HG03469 (cell line): ENCODE results near the gene PMFBP1.
"Not testable (repeated sequence)": the region's sequence is repeated elsewhere in the genome, so short reads cannot be mapped to it uniquely, and the experiment has no call there.

Experiments
- ATAC-seq: cut with Tn5 transposase; IDR thresholded peaks from one replicate; pipeline ENCODE4 v1.9.1; 2021; ENCODE audit warnings: mild to moderate bottlenecking, moderate library complexity, moderate number of reproducible peaks; ENCODE audit not compliant: unreplicated experiment

PMFBP1 gene

DNA sequence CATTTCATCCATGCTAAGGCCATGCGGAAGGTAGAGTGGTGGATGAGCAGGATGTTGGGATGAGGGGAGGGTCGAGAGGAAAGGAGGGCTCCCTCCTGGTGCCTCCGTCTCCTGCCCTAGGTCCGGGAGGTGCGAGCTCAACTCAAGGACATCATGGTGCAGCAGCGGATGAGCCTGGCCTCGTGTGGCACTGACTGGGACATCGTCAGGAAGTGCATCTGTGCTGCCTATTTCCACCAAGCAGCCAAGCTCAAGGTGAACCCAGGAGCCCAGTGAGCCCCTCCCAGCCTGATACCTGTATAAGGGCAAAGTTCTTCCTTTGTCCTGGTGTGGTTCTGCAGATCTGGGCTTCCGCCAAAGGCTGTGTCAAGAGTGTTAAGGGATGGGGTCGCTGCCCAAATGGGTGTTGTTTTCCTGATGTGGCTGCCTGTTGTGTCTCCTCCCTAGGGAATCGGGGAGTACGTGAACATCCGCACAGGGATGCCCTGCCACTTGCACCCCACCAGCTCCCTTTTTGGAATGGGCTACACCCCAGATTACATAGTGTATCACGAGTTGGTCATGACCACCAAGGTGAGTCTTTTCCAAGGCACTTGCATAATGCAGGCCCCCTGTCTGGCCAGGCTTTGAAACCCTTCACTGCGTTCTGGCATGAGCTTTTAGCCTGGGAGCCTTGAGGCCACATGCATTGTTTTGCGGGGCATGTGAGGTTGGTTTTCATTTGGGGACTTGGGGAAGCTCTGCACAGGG, 63.4 kb downstream of the PMFBP1 start:
- ATAC-seq, result no peak

DNA sequence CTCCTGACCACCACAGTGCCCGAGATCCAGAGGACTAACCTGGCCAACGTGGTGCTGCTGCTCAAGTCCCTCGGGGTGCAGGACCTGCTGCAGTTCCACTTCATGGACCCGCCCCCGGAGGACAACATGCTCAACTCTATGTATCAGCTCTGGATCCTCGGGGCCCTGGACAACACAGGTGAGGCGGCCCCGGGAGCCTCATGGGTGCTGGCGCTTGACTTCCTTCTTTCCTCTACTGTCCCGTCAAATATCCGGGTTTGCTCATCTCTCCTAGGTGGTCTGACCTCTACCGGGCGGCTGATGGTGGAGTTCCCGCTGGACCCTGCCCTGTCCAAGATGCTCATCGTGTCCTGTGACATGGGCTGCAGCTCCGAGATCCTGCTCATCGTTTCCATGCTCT, 64.6 kb downstream of the PMFBP1 start:
- ATAC-seq, result no peak

DNA sequence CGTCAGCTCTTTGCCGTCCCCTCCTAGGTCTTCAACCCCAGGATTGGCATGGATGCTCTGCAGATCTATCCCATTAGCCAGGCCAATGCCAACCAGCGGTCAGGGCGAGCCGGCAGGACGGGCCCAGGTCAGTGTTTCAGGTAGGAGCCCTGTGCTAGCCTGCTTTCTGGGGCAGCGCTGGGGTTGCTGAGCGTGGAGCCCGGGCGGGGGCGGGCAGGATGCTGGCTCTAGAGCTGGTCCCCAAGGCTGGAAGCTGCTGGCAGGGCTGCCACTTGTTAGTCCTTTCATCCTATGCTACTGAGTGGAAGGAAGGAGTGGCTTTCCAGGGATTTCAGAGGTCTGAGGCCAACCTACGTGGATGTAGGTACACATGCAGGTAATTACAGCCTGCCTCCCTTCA, 66.0 kb downstream of the PMFBP1 start:
- no peak for ATAC-seq

DNA sequence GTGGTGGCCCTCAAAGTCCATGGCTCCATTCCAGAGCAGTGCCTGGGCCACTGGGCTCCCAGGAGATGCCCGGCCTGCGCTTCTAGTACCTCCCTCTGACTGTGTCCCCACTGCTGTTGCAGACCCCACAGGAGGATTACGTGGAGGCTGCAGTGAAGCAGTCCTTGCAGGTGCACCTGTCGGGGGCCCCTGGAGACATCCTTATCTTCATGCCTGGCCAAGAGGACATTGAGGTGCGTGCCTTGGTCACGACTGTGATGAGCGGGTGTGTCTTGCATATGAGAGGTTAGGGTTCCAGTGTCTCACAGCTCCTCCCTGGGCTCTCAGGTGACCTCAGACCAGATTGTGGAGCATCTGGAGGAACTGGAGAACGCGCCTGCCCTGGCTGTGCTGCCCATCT, 67.0 kb downstream of the PMFBP1 start:
- no peak for ATAC-seq

DNA sequence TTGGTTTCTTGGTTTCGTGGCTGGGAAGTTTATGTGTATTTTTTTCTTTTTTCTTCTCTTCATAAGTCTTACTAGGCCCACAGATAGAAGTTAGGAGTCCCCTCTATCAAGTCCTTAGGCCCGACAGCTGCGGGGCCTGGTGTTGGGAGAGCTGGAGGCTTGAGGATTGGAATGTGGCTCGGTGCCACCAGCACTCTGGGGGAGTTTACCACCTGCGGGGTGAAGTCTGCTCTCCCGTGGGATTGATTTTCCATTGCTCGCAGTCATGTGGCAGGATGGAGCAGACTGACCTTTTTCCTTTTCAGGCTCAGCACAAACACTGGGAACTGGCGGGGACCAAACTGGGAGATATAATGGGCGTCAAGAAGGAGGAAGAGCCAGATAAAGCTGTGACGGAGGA, 70.8 kb downstream of the PMFBP1 start:
- no peak for ATAC-seq

- ATAC-seq, result peak; percentile 70
Measured at GRCh38 chr16:72099377-72099818, 72.6 kb downstream of the PMFBP1 start.

DNA sequence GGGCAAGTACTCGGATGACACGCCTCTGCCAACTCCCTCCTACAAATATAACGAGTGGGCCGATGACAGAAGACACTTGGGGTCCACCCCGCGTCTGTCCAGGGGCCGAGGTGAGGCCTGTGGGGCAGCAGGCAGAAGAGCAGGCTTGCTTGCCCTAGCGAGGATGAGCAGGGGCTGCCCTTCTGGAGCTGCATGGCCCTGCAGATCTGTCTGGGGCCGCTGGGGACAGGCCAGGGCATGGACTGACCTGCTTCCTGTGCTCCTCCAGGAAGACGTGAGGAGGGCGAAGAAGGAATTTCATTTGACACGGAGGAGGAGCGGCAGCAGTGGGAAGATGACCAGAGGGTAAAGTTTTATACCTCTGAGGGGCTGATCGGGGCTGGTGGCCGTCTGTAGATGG, 73.0 kb downstream of the PMFBP1 start:
- ATAC-seq, result no peak

DNA sequence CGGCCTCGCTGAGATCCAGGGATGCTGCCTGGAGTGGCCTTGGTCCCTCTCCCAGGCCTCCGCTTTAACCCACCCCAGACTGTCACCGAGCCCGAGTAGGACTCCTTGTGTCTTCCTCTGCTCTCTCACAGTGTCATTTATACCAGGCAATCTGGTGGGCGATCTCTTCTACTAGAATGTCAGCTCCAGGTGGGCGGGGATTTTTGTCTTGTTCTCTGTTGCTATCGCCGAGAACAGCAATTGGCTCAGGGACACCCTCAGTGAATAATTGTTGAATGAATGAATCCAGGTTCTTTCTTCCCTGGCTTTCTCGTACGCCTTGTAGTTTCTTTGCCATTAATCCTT, 77.7 kb downstream of the PMFBP1 start:
- no peak for ATAC-seq

DNA sequence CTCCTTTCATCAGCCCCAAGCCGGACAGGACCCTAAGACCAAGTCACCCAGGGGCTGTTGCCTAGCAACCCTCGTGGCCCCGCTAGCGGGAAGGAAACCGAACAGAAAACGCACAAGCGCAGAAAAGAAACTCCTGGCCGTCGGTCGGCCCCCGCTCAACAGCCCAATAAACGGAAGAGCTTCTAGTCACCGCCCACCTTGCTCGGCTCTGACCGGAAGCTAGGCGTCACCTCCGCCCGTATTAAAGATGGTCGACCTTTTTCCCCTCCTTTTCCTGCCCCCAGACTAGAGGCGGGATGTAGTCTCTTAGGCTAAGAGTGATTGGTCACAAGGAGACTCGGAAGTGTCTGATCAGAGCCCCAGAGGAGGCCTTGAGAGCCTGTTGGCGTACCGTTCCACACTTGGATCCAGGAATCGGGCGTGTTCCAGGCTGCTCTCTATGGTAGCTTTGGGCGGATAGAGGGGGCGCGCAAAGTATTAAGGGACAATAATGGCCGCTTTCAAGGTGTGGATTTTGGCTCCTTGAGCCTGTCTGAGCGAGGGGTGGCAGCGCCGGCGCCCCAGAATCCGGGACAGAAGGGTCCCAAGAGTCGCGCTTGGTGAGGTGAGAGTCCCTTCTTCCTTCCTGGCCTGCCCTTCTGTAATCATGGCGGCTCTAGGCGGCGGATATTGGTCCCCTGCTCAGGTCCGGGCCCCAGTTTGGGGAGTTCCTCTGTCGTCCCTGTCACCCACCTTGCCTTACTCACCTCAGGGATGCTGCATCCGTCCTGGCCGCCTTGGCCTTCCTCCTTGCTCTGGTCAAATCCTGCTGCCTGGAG, 78.3 kb downstream of the PMFBP1 start, which contains the start of the genes DHX38 and TXNL4B:
TSS of gene DHX38 (plus strand) at position 400 of the 818 bp plus-strand sequence. CDS start 2,311 bp downstream, outside the sequence.
TSS of gene TXNL4B (minus strand) at position 173 of the 818 bp plus-strand sequence. CDS start 2,871 bp downstream, outside the sequence.
- ATAC-seq, result peak; percentile 97

DNA sequence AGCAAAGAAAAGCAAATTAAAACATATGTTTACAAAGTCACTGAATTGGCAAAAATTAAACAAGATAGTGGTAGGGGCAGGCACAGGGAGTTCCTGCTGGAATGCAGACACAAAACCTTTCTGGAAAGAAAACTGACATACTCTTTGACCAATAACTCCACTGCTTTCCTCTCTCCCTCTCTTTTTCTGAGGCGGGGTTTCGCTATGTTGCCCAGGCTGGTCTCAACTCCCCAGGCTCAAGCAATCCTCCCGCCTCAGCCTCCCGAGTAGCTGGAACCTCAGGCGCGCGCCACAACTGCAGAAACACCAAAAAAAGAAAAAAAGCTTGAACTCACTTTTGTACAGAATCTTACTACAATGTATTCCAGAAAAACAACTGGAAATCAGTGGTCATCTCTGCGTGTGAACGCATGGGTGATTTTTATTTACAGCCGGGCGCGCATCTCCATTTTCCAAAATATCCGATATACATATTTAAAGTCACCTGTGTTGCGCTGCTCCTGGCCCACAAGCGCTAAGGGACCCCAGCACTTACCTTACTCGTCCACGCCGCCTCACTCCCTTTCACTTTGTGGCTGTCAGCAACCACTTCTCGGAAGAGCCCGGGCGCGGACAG, 79.0 kb downstream of the PMFBP1 start:
- no peak for ATAC-seq

DNA sequence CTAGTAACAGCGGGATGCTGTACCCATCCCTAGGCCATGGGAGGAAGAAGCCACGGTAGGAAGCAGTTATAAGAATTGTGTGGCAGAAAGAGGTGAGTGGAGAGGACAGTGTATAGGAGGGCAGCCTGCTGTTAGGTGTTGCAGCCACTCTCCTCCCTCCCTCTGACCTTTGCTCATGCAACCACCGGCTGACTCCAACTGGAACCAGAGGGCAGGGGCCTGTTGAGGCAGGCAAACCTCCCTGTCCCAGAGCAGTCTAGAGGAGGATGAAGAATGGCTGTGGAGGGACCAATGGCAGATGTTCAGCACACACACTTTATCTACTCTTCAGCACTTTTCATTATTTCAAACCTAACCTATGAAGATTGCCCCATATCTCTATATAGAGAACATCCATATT, 80.7 kb downstream of the PMFBP1 start:
- ATAC-seq, result no peak

DNA sequence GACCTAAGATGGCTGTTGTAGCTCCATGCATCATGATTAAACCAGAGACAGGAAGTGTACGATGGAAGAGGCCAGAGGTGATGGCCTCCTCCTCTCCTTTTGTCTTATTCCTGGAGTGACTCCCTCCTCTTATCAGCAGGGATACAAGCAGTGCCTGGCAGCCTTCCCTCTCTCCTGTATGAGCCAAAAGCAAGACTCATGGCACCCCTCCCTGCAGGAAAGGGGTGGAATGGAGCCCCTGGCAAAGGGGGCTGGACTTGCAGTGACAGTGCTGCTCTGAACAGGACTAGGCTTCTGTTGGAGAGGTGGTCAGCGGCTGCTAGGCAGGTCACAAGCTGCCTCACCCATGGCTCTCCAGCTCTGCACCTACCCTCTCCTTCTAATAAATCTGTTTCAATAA, 87.0 kb downstream of the PMFBP1 start:
- no peak for ATAC-seq

DNA sequence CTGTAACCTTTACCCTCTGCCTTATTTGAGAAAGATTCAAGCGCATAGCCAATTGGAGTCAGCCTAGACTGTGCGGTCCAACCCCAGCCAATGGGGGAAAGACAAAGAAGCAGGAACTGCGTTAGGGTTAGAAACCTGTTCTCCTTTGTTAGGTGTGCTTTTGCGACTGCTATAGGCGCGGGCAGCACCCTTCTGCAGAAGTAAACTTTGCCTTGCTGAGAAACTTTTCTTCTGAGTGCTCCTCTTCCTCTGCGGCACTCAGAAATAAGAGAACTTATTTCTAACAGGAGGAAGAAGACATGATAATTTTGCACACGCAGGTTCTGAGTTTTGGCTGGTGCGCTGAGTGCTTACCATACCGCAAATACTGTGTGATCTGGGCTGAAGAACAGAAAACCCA, 87.5 kb downstream of the PMFBP1 start:
- no peak for ATAC-seq

DNA sequence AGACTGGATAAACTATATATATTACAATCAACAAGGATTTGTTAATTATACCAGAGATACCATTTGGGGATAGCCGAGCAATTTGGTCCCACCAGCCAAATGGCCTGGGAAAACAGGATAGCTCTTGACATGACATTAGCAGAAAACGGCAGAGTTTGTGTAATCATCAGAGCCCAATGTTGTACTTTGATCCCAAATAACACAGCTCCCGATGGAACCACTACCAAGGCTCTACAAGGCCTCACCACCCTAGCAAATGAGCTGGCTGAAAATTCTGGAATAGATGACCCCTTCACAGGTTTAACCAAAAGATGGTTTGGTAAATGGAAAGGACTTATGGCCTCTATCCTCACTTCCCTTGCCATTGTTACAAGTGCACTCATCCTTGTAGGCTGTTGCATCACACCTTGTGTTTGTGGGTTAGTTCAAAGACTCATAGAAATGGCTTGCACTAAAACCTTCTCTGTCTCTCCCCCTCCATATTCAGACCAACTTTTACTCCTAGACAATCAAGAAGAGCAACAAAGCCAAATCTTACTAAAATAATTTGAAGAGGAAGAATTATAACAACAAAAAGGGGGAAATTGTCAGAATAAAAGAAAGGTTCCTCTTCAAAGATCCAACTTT, 88.1 kb downstream of the PMFBP1 start:
- ATAC-seq, result no peak

DNA sequence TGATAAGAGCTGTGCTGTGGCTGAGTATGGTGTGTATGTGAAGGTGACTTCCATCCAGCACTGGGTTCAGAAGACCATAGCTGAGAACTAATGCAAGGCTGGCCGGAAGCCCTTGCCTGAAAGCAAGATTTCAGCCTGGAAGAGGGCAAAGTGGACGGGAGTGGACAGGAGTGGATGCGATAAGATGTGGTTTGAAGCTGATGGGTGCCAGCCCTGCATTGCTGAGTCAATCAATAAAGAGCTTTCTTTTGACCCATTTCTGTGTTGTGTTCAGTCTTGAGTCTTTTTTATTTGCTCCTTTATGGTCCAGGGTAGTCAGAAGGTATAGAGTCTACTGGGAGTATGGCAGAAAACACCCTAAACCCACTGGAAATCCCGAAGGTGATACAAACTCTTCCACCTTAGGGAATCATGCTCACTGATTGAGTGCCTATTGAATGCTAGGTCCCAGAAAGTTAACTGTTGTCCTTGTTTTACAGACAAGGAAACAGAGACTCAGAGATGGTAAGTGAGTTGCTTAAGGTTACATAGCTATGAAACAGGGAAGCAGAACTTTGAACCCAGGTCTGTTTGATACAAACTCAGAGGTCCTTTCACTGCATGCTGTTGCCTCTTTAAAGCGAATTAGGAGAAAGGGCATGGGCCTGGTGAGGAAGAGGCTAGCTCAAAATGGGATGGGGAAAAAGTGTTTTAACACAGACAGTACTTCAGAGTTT, 94.8 kb downstream of the PMFBP1 start:
- not testable (repeated sequence) for ATAC-seq

- not testable (repeated sequence) for ATAC-seq
Measured at GRCh38 chr16:72075067-72075466, 96.9 kb downstream of the PMFBP1 start.

DNA sequence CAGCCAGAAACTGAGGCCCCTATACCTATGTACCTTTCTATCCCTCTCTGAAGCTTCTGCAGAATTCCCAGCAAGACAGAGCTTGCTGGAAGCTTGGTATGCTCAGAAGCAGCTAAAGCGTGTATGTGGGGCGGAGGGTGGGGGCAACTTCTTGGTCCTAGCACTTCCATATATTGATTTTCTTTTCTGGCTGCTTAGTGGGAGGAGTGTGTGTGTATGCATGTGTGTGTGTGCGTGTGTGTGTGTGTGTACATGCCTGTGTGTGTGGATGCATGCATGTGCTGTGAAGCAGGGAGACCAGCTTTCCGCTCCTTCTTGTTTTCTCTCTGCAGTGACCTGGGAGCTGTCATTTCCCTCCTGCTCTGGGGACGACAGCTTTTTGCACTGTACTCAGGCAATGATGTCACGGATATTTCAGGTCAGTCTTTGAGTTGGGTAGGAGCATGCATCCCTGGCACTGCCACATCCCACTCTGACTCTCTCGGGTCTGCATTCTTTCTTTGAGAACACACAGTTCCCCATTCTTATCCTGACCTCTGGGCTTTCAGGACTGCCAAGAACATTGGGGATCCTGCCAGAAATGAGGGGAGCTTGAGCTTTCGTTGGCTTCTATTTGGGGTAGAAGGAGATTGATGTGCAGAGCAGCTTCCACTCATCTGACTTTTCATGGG, 98.3 kb downstream of the PMFBP1 start:
- no peak for ATAC-seq

GRCh38 chr16:72072514-72073342, 99.2 kb downstream of the PMFBP1 start:
- ATAC-seq, result no peak
